ENCODE results near the gene ROBO3.

ROBO3 gene

GRCh38 chr11:124867700-124868099, 2.5 kb downstream of the ROBO3 start:
- Histone ChIP-seq H3K4me3 (ENCODE audit: low read depth, low read length) (no peak overlapping the region), H3K9me3 (ENCODE audit: control insufficient read depth, insufficient read depth, low read depth, low read length) (no peaks in the 10 kb centered on the region), H3K27ac (ENCODE audit: extremely low read depth, low read depth, low read length) (no peak overlapping the region), H3K36me3 (ENCODE audit: control insufficient read depth in 2 of 2, insufficient read depth in 1 of 2, low read length in 2 of 2) (no peaks in the 10 kb centered on the region), H3K4me1 (ENCODE audit: control insufficient read depth, insufficient read depth, low read length) (no peaks in the 10 kb centered on the region)
- ChIA-PET POLR2A (no interaction called here), CTCF (interaction anchor here (0.8 to 3.0 kb wide), 7 partner anchors 8 to 223 kb away, joined by 3 to 36 read pairs (median 4); no protein-coding TSS in a partner anchor)
- TF ChIP-seq ZNF426 (tag by site-specific recombination; IDR thresholded peaks at IDR 0.05) = no peak
- TF ChIP-seq, protein P1, sequence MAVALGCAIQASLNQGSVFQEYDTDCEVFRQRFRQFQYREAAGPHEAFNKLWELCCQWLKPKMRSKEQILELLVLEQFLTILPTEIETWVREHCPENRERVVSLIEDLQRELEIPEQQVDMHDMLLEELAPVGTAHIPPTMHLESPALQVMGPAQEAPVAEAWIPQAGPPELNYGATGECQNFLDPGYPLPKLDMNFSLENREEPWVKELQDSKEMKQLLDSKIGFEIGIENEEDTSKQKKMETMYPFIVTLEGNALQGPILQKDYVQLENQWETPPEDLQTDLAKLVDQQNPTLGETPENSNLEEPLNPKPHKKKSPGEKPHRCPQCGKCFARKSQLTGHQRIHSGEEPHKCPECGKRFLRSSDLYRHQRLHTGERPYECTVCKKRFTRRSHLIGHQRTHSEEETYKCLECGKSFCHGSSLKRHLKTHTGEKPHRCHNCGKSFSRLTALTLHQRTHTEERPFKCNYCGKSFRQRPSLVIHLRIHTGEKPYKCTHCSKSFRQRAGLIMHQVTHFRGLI (tag by site-specific recombination; IDR thresholded peaks at IDR 0.05) = no peak
- TF ChIP-seq ZNF433 (tag by site-specific recombination; IDR thresholded peaks at IDR 0.05; ENCODE audit: low read depth) = no peak
- peak; percentile 38 for TF ChIP-seq ZNF654 (tag by site-specific recombination; IDR thresholded peaks at IDR 0.05; ENCODE audit: low read depth)

- ChIA-PET CTCF (interaction anchor here (0.5 to 1.8 kb wide), 4 partner anchors 17 to 691 kb away, joined by 3 to 5 read pairs (median 3); no protein-coding TSS in a partner anchor), POLR2A (no interaction called here)
- Histone ChIP-seq H3K27ac (ENCODE audit: extremely low read depth, low read depth, low read length) (no peak overlapping the region), H3K9me3 (ENCODE audit: control insufficient read depth, insufficient read depth, low read depth, low read length) (no peaks in the 10 kb centered on the region), H3K36me3 (ENCODE audit: control insufficient read depth in 2 of 2, insufficient read depth in 1 of 2, low read length in 2 of 2) (no peaks in the 10 kb centered on the region), H3K4me1 (ENCODE audit: control insufficient read depth, insufficient read depth, low read length) (no peaks in the 10 kb centered on the region), H3K4me3 (ENCODE audit: low read depth, low read length) (no peak overlapping the region)
- TF ChIP-seq ZNF785 (tag by site-specific recombination; IDR thresholded peaks at IDR 0.05) (no peak), ZFP37 (tag by site-specific recombination; IDR thresholded peaks at IDR 0.05) (no peak)
Measured at GRCh38 chr11:124868331-124869274, 3.4 kb downstream of the ROBO3 start.

DNA sequence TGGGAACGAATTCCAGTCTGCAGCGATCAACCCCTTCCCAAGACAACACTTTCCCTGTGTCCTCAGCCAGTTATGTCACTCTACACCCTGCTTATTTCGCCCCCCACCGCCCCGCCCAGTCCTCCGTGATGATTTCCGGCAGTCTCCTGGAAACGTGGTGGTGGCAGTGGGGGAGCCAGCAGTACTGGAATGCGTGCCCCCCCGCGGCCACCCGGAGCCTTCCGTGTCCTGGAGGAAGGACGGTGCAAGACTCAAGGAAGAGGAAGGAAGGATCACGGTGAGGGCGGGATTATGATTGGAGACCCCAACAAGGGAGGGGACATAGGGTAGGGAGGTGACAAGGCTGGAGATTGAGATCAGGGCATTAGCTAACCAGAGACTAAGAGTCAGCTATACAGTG, 4.1 kb downstream of the ROBO3 start:
- ChIA-PET POLR2A (no interaction called here), CTCF (interaction anchor here (0.6 to 1.8 kb wide), 6 partner anchors 11 to 691 kb away, joined by 3 to 7 read pairs (median 4); no protein-coding TSS in a partner anchor)
- no peak overlapping the region for H3K27ac ChIP-seq (ENCODE audit: extremely low read depth, low read depth, low read length)
- H3K36me3 ChIP-seq (ENCODE audit: control insufficient read depth in 2 of 2, insufficient read depth in 1 of 2, low read length in 2 of 2) = no peaks in the 10 kb centered on the region
- H3K9me3 ChIP-seq (ENCODE audit: control insufficient read depth, insufficient read depth, low read depth, low read length) = no peaks in the 10 kb centered on the region
- TF ChIP-seq ZNF544 (tag by site-specific recombination; IDR thresholded peaks at IDR 0.05) (no peak), ZNF558 (tag by site-specific recombination; IDR thresholded peaks at IDR 0.05) (no peak), ZNF660 (tag by site-specific recombination; IDR thresholded peaks at IDR 0.05) (no peak), ZFHX2 (tag by site-specific recombination; conservative IDR thresholded peaks at IDR 0.05) (no peak)
- no peaks in the 10 kb centered on the region for H3K4me1 ChIP-seq (ENCODE audit: control insufficient read depth, insufficient read depth, low read length)
- no peak overlapping the region for H3K4me3 ChIP-seq (ENCODE audit: low read depth, low read length)

DNA sequence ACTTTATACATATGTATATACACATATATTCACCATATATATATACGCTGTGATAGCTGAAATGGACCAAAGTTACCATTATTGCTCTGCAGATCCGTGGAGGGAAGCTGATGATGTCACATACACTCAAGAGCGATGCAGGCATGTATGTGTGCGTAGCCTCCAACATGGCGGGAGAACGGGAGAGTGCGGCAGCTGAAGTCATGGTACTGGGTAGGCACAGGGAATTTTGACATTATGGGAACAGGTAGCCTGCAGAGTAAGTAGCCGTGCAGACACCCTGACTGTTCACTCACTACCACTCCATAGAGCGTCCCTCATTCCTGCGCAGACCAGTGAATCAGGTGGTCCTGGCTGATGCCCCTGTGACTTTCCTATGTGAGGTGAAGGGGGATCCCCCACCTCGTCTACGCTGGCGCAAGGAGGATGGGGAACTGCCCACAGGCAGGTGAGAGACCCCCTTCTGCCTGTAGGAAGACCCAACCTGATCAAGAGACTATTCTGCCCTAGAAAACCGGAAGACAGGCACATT, 4.7 kb downstream of the ROBO3 start:
- Histone ChIP-seq H3K9me3 (ENCODE audit: control insufficient read depth, insufficient read depth, low read depth, low read length) (no peaks in the 10 kb centered on the region), H3K27ac (ENCODE audit: extremely low read depth, low read depth, low read length) (no peak overlapping the region), H3K36me3 (ENCODE audit: control insufficient read depth in 2 of 2, insufficient read depth in 1 of 2, low read length in 2 of 2) (no peaks in the 10 kb centered on the region), H3K4me3 (ENCODE audit: low read depth, low read length) (no peak overlapping the region), H3K4me1 (ENCODE audit: control insufficient read depth, insufficient read depth, low read length) (no peaks in the 10 kb centered on the region)
- ChIA-PET POLR2A (no interaction called here), CTCF (interaction anchor here (0.6 to 1.8 kb wide), 4 partner anchors 12 to 226 kb away, joined by 3 to 7 read pairs (median 4); no protein-coding TSS in a partner anchor)
- TF ChIP-seq ZNF302 (tag by site-specific recombination; IDR thresholded peaks at IDR 0.05; ENCODE audit: low read depth) = no peak
- TF ChIP-seq ZNF18 (tag by site-specific recombination; IDR thresholded peaks at IDR 0.05) = no peak
- no peak for TF ChIP-seq ZBTB21 (tag by site-specific recombination; IDR thresholded peaks at IDR 0.05)
- TF ChIP-seq BCL11A (tag by site-specific recombination; IDR thresholded peaks at IDR 0.05; ENCODE audit: low read depth) = no peak
- no peak for TF ChIP-seq SP7 (tag by site-specific recombination; IDR thresholded peaks at IDR 0.05)
- TF ChIP-seq TRIM28 (IDR thresholded peaks at IDR 0.05; ENCODE audit: borderline replicate concordance, low read length) = no peak
- TF ChIP-seq ZNF138 (tag by site-specific recombination; IDR thresholded peaks at IDR 0.05; ENCODE audit: borderline replicate concordance) = no peak
- no peak for TF ChIP-seq HOXD13 (CRISPR knock-in tag; IDR thresholded peaks at IDR 0.05; ENCODE audit: borderline replicate concordance)
- no peak for TF ChIP-seq GLI2 (tag by site-specific recombination; IDR thresholded peaks at IDR 0.05; ENCODE audit: borderline replicate concordance, low read depth)
- no peak for TF ChIP-seq ZNF221 (tag by site-specific recombination; IDR thresholded peaks at IDR 0.05; ENCODE audit: borderline replicate concordance)
- TF ChIP-seq ZNF391 (tag by site-specific recombination; IDR thresholded peaks at IDR 0.05; ENCODE audit: borderline replicate concordance, low read depth) = no peak
